ENCODE data around the gene TNNI3K.

GRCh38 chr1:74486036-74486435 lies 250.8 kb downstream of the TNNI3K start:
- TF ChIP-seq EZH2 (IDR thresholded peaks at IDR 0.05; ENCODE audit: low read length, unreplicated experiment) (no peak), EZH2phosphoT487 (IDR thresholded peaks at IDR 0.05; ENCODE audit: borderline replicate concordance, low read length) (no peak), CTCF (conservative IDR thresholded peaks at IDR 0.05; ENCODE audit: low read depth, low read length) (no peak)
